H1 (cell line): ENCODE measurements around the gene P2RX2. TPM values are rescaled to one million over a fixed set of nuclear protein-coding genes. Genes with fewer than 3 reads are reported as not detected.

Experiments used
- KDM5A ChIP-seq: fragments of 200-600 bp; IDR thresholded peaks from 2 replicates; pipeline ENCODE4 v1.7.1; 2012; ENCODE audit warnings: mild to moderate bottlenecking, low read length, inconsistent platforms, mixed read lengths
- SUZ12 ChIP-seq: fragments of 200-600 bp; sonication (generic); IDR thresholded peaks from 2 replicates; pipeline ENCODE4 v1.6.1; 2012; ENCODE audit warnings: mild to moderate bottlenecking, inconsistent platforms, low read length, moderate library complexity, mixed read lengths
- polyA plus RNA-seq, 7 experiments: library from polyadenylated mRNA; depleted of rRNA in 3 of 7; stranded (reverse) in 5 of 7; unstranded in 2 of 7; fragments of >200 nt in 5 of 7; fragments of 200-250 nt in 2 of 7; gene quantifications; 1 replicate in 5 of 7; 2 replicates in 1 of 7; 4 replicates in 1 of 7; pipeline versions ENCODE4 v1.2.1 to v1.2.3, GENCODE V29; 2011 to 2013; ENCODE audit warnings: missing spikeins in 2 of 7, mixed read lengths in 2 of 7
- total RNA-seq: library from RNA; stranded (reverse); fragmentation: NEBNext Ultra II Directional; extraction: Animal tissue kit (Norgen Biotek cat#: 25700); gene quantifications from 2 replicates; pipeline ENCODE4 v1.2.1, GENCODE V29; 2021

P2RX2 gene
- total and polyA plus RNA-seq, 2 of the 8 experiments (the other 6 are each of a cell fraction or from before 2014, with no cell fraction given): 0.84 to 2.2 TPM

- TF ChIP-seq KDM5A (no peak), SUZ12 (no peak)
- TF ChIP-seq, all 59 proteins: peak for 0
Measured at GRCh38 chr12:132634411-132634990, 15.9 kb downstream of the P2RX2 start (continued).
